H7 (cell line): ENCODE data around the gene PTRHD1. TPM values are rescaled to one million over a fixed set of nuclear protein-coding genes. Genes with fewer than 3 reads are reported as not detected.

Source experiments
- DNase-seq: peaks from one replicate; pipeline ENCODE4 v3.0.0; 2012
- H3K27me3 ChIP-seq: 2 replicates; pipeline ENCODE4 v1.6.0; 2011; ENCODE audit warnings: mild to moderate bottlenecking, low read length; ENCODE audit not compliant: control insufficient read depth, insufficient read depth
- H3K36me3 ChIP-seq: replicated peaks from 2 replicates; pipeline ENCODE4 v1.5.1; 2011; ENCODE audit warnings: low read length; ENCODE audit not compliant: control insufficient read depth, insufficient read depth
- H3K4me3 ChIP-seq: 2 replicates; pipeline ENCODE4 v1.5.1; 2011; ENCODE audit warnings: low read depth, mild to moderate bottlenecking, control low read depth, low read length, moderate library complexity; ENCODE audit not compliant: insufficient read depth
- total RNA-seq: library from RNA; depleted of rRNA; stranded (reverse); fragments of >200 nt; shearing (Covaris generic); gene quantifications from 2 replicates; pipeline ENCODE4 v1.2.3, GENCODE V29; 2014; rRNA removed

The PTRHD1 gene
- total RNA-seq, 1 experiment from 2014 or later = 31.4 TPM

GRCh38 chr2:24742730-24743129 is 50.5 kb downstream of the PTRHD1 start:
- Histone ChIP-seq H3K4me3 (no peak overlapping the region), H3K27me3 (no peaks in the 10 kb centered on the region), H3K36me3 (no peaks in the 10 kb centered on the region)
- DNase-seq = no peak

DNA sequence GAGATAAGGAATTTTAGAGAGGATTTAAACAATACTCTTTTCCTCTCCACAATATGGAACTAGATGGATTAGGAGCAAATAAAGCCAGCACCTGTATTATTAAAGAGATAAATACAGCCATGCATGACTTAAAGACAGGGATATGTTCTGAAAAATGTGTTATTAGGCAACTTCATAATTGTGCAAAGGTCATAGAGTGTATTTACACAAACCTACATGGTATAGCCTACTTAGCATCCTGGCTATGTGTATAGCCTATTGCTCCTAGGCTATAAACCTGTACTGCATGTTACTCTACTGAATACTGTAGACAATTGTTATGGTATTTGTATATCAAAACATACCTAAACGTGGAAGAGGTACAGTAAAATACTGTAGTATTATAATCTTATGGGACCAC is 53.0 kb downstream of the PTRHD1 start:
- no peak for DNase-seq
- H3K27me3 ChIP-seq = no peaks in the 10 kb centered on the region
- no peak overlapping the region for H3K4me3 ChIP-seq
- no peaks in the 10 kb centered on the region for H3K36me3 ChIP-seq

Other genes starting within 250 kb of the PTRHD1 start
- gene CENPO, start within 50 bp of the PTRHD1 start, total RNA-seq = 29.0 and 36.6 TPM in 2 replicates
- 13.1 and 15.9 TPM in 2 replicates for gene ADCY3, start 126.8 kb upstream of the PTRHD1 start, total RNA-seq
- gene DNAJC27, start 178.6 kb upstream of the PTRHD1 start, total RNA-seq = 2.7 and 4.2 TPM in 2 replicates
- gene EFR3B, start 248.7 kb upstream of the PTRHD1 start, total RNA-seq = 3.3 and 3.4 TPM in 2 replicates